ENCODE measurements around the gene MAN1A2.
"Not testable (repeated sequence)": the region's sequence is repeated elsewhere in the genome, so short reads cannot be mapped to it uniquely, and the experiment has no call there.

The MAN1A2 gene

GRCh38 chr1:117425050-117425734 is 57.9 kb downstream of the MAN1A2 start:
- Histone ChIP-seq H3K4me3 (ENCODE audit: low read depth in 1 of 2, low read length in 2 of 2) (no peak overlapping the region), H3K27me3 (ENCODE audit: control insufficient read depth in 1 of 2, insufficient read depth in 2 of 2, low read length in 2 of 2) (no peaks in the 10 kb centered on the region), H3K36me3 (ENCODE audit: control insufficient read depth in 1 of 2, insufficient read depth in 2 of 2, low read length in 2 of 2) (peaks cover 8 to 10% of the 10 kb centered on the region in 2 donors), H3K27ac (ENCODE audit: low read depth, low read length) (no peak overlapping the region), H3K9me3 (ENCODE audit: control insufficient read depth in 1 of 2, low read length in 2 of 2) (peaks cover 8 to 21% of the 10 kb centered on the region in 2 donors), H3K9ac (ENCODE audit: low read depth in 1 of 2, low read length in 2 of 2) (no peak overlapping the region), H3K4me1 (ENCODE audit: control insufficient read depth in 1 of 2, insufficient read depth in 2 of 2, low read length in 2 of 2) (no peaks in the 10 kb centered on the region)

GRCh38 chr1:117427297-117427696 is 60.0 kb downstream of the MAN1A2 start:
- Histone ChIP-seq H3K27ac (ENCODE audit: low read depth, low read length) (no peak overlapping the region), H3K9ac (ENCODE audit: low read depth in 1 of 2, low read length in 2 of 2) (no peak overlapping the region), H3K27me3 (ENCODE audit: control insufficient read depth in 1 of 2, insufficient read depth in 2 of 2, low read length in 2 of 2) (no peaks in the 10 kb centered on the region), H3K4me3 (ENCODE audit: low read depth in 1 of 2, low read length in 2 of 2) (no peak overlapping the region), H3K9me3 (ENCODE audit: control insufficient read depth in 1 of 2, low read length in 2 of 2) (peaks cover 8 to 21% of the 10 kb centered on the region in 2 donors), H3K4me1 (ENCODE audit: control insufficient read depth in 1 of 2, insufficient read depth in 2 of 2, low read length in 2 of 2) (no peaks in the 10 kb centered on the region), H3K36me3 (ENCODE audit: control insufficient read depth in 1 of 2, insufficient read depth in 2 of 2, low read length in 2 of 2) (peaks cover 8 to 10% of the 10 kb centered on the region in 2 donors)

- Histone ChIP-seq H3K9me3 (ENCODE audit: control insufficient read depth in 1 of 2, low read length in 2 of 2) (no peaks in the 10 kb centered on the region), H3K36me3 (ENCODE audit: control insufficient read depth in 1 of 2, insufficient read depth in 2 of 2, low read length in 2 of 2) (no peaks in the 10 kb centered on the region), H3K4me1 (ENCODE audit: control insufficient read depth in 1 of 2, insufficient read depth in 2 of 2, low read length in 2 of 2) (no peaks in the 10 kb centered on the region), H3K4me3 (ENCODE audit: low read depth in 1 of 2, low read length in 2 of 2) (no peak overlapping the region), H3K27ac (ENCODE audit: low read depth, low read length) (no peak overlapping the region), H3K27me3 (ENCODE audit: control insufficient read depth in 1 of 2, insufficient read depth in 2 of 2, low read length in 2 of 2) (no peaks in the 10 kb centered on the region), H3K9ac (ENCODE audit: low read depth in 1 of 2, low read length in 2 of 2) (no peak overlapping the region)
Measured at GRCh38 chr1:117433943-117434342, 66.7 kb downstream of the MAN1A2 start.

GRCh38 chr1:117436513-117436912 is 69.3 kb downstream of the MAN1A2 start:
- no peaks in the 10 kb centered on the region for H3K4me1 ChIP-seq (ENCODE audit: control insufficient read depth in 1 of 2, insufficient read depth in 2 of 2, low read length in 2 of 2)
- H3K9ac ChIP-seq (ENCODE audit: low read depth in 1 of 2, low read length in 2 of 2) = no peak overlapping the region
- H3K4me3 ChIP-seq (ENCODE audit: low read depth in 1 of 2, low read length in 2 of 2) = no peak overlapping the region
- H3K36me3 ChIP-seq (ENCODE audit: control insufficient read depth in 1 of 2, insufficient read depth in 2 of 2, low read length in 2 of 2) = no peaks in the 10 kb centered on the region
- H3K27me3 ChIP-seq (ENCODE audit: control insufficient read depth in 1 of 2, insufficient read depth in 2 of 2, low read length in 2 of 2) = no peaks in the 10 kb centered on the region
- H3K27ac ChIP-seq (ENCODE audit: low read depth, low read length) = no peak overlapping the region
- H3K9me3 ChIP-seq (ENCODE audit: control insufficient read depth in 1 of 2, low read length in 2 of 2) = no peaks in the 10 kb centered on the region

GRCh38 chr1:117447661-117448060 is 80.4 kb downstream of the MAN1A2 start:
- Histone ChIP-seq H3K9me3 (ENCODE audit: control insufficient read depth in 1 of 2, low read length in 2 of 2) (peaks cover 3% of the 10 kb centered on the region in 2 donors), H3K36me3 (ENCODE audit: control insufficient read depth in 1 of 2, insufficient read depth in 2 of 2, low read length in 2 of 2) (peaks cover 0 to 19% of the 10 kb centered on the region in 2 donors), H3K4me3 (ENCODE audit: low read depth in 1 of 2, low read length in 2 of 2) (no peak overlapping the region)

GRCh38 chr1:117452216-117452615 is 85.0 kb downstream of the MAN1A2 start:
- Histone ChIP-seq H3K9ac (ENCODE audit: low read depth in 1 of 2, low read length in 2 of 2) (no peak overlapping the region), H3K9me3 (ENCODE audit: control insufficient read depth in 1 of 2, low read length in 2 of 2) (peaks cover 3% of the 10 kb centered on the region in 2 donors), H3K27ac (ENCODE audit: low read depth, low read length) (no peak overlapping the region), H3K27me3 (ENCODE audit: control insufficient read depth in 1 of 2, insufficient read depth in 2 of 2, low read length in 2 of 2) (no peaks in the 10 kb centered on the region), H3K4me3 (ENCODE audit: low read depth in 1 of 2, low read length in 2 of 2) (no peak overlapping the region), H3K4me1 (ENCODE audit: control insufficient read depth in 1 of 2, insufficient read depth in 2 of 2, low read length in 2 of 2) (no peaks in the 10 kb centered on the region), H3K36me3 (ENCODE audit: control insufficient read depth in 1 of 2, insufficient read depth in 2 of 2, low read length in 2 of 2) (peaks cover 0 to 20% of the 10 kb centered on the region in 2 donors)

More at GRCh38 chr1:117447661-117448060, 80.4 kb downstream of the MAN1A2 start:
- H3K27ac ChIP-seq (ENCODE audit: low read depth, low read length) = no peak overlapping the region
- H3K4me1 ChIP-seq (ENCODE audit: control insufficient read depth in 1 of 2, insufficient read depth in 2 of 2, low read length in 2 of 2) = no peaks in the 10 kb centered on the region
- no peak overlapping the region for H3K9ac ChIP-seq (ENCODE audit: low read depth in 1 of 2, low read length in 2 of 2)
- no peaks in the 10 kb centered on the region for H3K27me3 ChIP-seq (ENCODE audit: control insufficient read depth in 1 of 2, insufficient read depth in 2 of 2, low read length in 2 of 2)

- H3K9me3 ChIP-seq (ENCODE audit: control insufficient read depth in 1 of 2, low read length in 2 of 2) = peaks cover 3% of the 10 kb centered on the region in 2 donors
Measured at GRCh38 chr1:117453958-117454357, 86.7 kb downstream of the MAN1A2 start.

GRCh38 chr1:117458410-117458809 is 91.2 kb downstream of the MAN1A2 start:
- not testable (repeated sequence) for H3K27ac ChIP-seq (ENCODE audit: low read depth, low read length); H3K4me1 ChIP-seq (ENCODE audit: control insufficient read depth in 1 of 2, insufficient read depth in 2 of 2, low read length in 2 of 2); H3K9me3 ChIP-seq (ENCODE audit: control insufficient read depth in 1 of 2, low read length in 2 of 2); H3K36me3 ChIP-seq (ENCODE audit: control insufficient read depth in 1 of 2, insufficient read depth in 2 of 2, low read length in 2 of 2); H3K9ac ChIP-seq (ENCODE audit: low read depth in 1 of 2, low read length in 2 of 2); H3K27me3 ChIP-seq (ENCODE audit: control insufficient read depth in 1 of 2, insufficient read depth in 2 of 2, low read length in 2 of 2); H3K4me3 ChIP-seq (ENCODE audit: low read depth in 1 of 2, low read length in 2 of 2)

More at GRCh38 chr1:117453958-117454357, 86.7 kb downstream of the MAN1A2 start:
- H3K27me3 ChIP-seq (ENCODE audit: control insufficient read depth in 1 of 2, insufficient read depth in 2 of 2, low read length in 2 of 2) = no peaks in the 10 kb centered on the region
- H3K27ac ChIP-seq (ENCODE audit: low read depth, low read length) = no peak overlapping the region
- peaks cover 0 to 14% of the 10 kb centered on the region in 2 donors for H3K36me3 ChIP-seq (ENCODE audit: control insufficient read depth in 1 of 2, insufficient read depth in 2 of 2, low read length in 2 of 2)
- no peak overlapping the region for H3K4me3 ChIP-seq (ENCODE audit: low read depth in 1 of 2, low read length in 2 of 2)
- H3K9ac ChIP-seq (ENCODE audit: low read depth in 1 of 2, low read length in 2 of 2) = no peak overlapping the region
- no peaks in the 10 kb centered on the region for H3K4me1 ChIP-seq (ENCODE audit: control insufficient read depth in 1 of 2, insufficient read depth in 2 of 2, low read length in 2 of 2)

- no peak overlapping the region for H3K9ac ChIP-seq (ENCODE audit: low read depth in 1 of 2, low read length in 2 of 2)
- H3K27me3 ChIP-seq (ENCODE audit: control insufficient read depth in 1 of 2, insufficient read depth in 2 of 2, low read length in 2 of 2) = no peaks in the 10 kb centered on the region
- no peaks in the 10 kb centered on the region for H3K4me1 ChIP-seq (ENCODE audit: control insufficient read depth in 1 of 2, insufficient read depth in 2 of 2, low read length in 2 of 2)
- no peaks in the 10 kb centered on the region for H3K9me3 ChIP-seq (ENCODE audit: control insufficient read depth in 1 of 2, low read length in 2 of 2)
- no peak overlapping the region for H3K4me3 ChIP-seq (ENCODE audit: low read depth in 1 of 2, low read length in 2 of 2)
- H3K36me3 ChIP-seq (ENCODE audit: control insufficient read depth in 1 of 2, insufficient read depth in 2 of 2, low read length in 2 of 2) = peaks cover 6 to 9% of the 10 kb centered on the region in 2 donors
- no peak overlapping the region for H3K27ac ChIP-seq (ENCODE audit: low read depth, low read length)
Measured at GRCh38 chr1:117466761-117467160, 99.5 kb downstream of the MAN1A2 start.

GRCh38 chr1:117467336-117467735 is 100.1 kb downstream of the MAN1A2 start:
- Histone ChIP-seq H3K9ac (ENCODE audit: low read depth in 1 of 2, low read length in 2 of 2) (no peak overlapping the region), H3K9me3 (ENCODE audit: control insufficient read depth in 1 of 2, low read length in 2 of 2) (no peaks in the 10 kb centered on the region), H3K27me3 (ENCODE audit: control insufficient read depth in 1 of 2, insufficient read depth in 2 of 2, low read length in 2 of 2) (no peaks in the 10 kb centered on the region), H3K4me1 (ENCODE audit: control insufficient read depth in 1 of 2, insufficient read depth in 2 of 2, low read length in 2 of 2) (no peaks in the 10 kb centered on the region), H3K36me3 (ENCODE audit: control insufficient read depth in 1 of 2, insufficient read depth in 2 of 2, low read length in 2 of 2) (peaks cover 6 to 9% of the 10 kb centered on the region in 2 donors), H3K4me3 (ENCODE audit: low read depth in 1 of 2, low read length in 2 of 2) (no peak overlapping the region), H3K27ac (ENCODE audit: low read depth, low read length) (no peak overlapping the region)

Measured in duodenal mucosa (tissue), 2 donors.